NT2/D1 (cell line): Measurements from ENCODE around the gene MFSD6L.

ENCODE experiments used
- SUZ12 ChIP-seq: IDR thresholded peaks from 2 replicates; pipeline ENCODE4 v1.6.1; 2011; ENCODE audit not compliant: insufficient read length, insufficient read depth; ENCODE audit errors: extremely low read depth
- YY1 ChIP-seq: IDR thresholded peaks from 2 replicates; pipeline ENCODE4 v1.6.1; 2011; ENCODE audit not compliant: insufficient read length, insufficient read depth
- ZNF274 ChIP-seq: IDR thresholded peaks from 2 replicates; pipeline ENCODE4 v1.6.1; 2011; ENCODE audit warnings: mild to moderate bottlenecking, low read depth, low read length

GRCh38 chr17:8776881-8777280 lies 22.3 kb downstream of the MFSD6L start:
- no peak for TF ChIP-seq YY1
- no peak for TF ChIP-seq ZNF274
- TF ChIP-seq SUZ12 = no peak
